Measurements from ENCODE around the gene RALGPS1.
A peak's percentile ranks its signal among the peaks of the same experiment; 100 is the strongest.

RALGPS1 gene

GRCh38 chr9:126914458-126915280 lies at the start of gene RALGPS1 (continued):
- TF ChIP-seq PRDM2 (tag by site-specific recombination; IDR thresholded peaks at IDR 0.05; ENCODE audit: borderline replicate concordance) = no peak
- TF ChIP-seq SP3 (tag by site-specific recombination; IDR thresholded peaks at IDR 0.05) = peak; percentile 31; the same call in 1 of the 2 replicates
- TF ChIP-seq, protein P1, sequence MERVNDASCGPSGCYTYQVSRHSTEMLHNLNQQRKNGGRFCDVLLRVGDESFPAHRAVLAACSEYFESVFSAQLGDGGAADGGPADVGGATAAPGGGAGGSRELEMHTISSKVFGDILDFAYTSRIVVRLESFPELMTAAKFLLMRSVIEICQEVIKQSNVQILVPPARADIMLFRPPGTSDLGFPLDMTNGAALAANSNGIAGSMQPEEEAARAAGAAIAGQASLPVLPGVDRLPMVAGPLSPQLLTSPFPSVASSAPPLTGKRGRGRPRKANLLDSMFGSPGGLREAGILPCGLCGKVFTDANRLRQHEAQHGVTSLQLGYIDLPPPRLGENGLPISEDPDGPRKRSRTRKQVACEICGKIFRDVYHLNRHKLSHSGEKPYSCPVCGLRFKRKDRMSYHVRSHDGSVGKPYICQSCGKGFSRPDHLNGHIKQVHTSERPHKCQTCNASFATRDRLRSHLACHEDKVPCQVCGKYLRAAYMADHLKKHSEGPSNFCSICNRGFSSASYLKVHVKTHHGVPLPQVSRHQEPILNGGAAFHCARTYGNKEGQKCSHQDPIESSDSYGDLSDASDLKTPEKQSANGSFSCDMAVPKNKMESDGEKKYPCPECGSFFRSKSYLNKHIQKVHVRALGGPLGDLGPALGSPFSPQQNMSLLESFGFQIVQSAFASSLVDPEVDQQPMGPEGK (tag by site-specific recombination; IDR thresholded peaks at IDR 0.05) = 0 out of 2 replicates have a peak, but pooled peaks have one; percentile 24
- TF ChIP-seq ZNF174 (tag by site-specific recombination; IDR thresholded peaks at IDR 0.05) = no peak
- TF ChIP-seq MYNN (tag by site-specific recombination; IDR thresholded peaks at IDR 0.05; ENCODE audit: borderline replicate concordance) = no peak
- no peak for TF ChIP-seq ZSCAN30 (tag by site-specific recombination; IDR thresholded peaks at IDR 0.05)
- no peak for TF ChIP-seq ZNF48 (tag by site-specific recombination; IDR thresholded peaks at IDR 0.05)
- TF ChIP-seq ZNF785 (tag by site-specific recombination; IDR thresholded peaks at IDR 0.05) = no peak
- TF ChIP-seq ZNF112 (tag by site-specific recombination; IDR thresholded peaks at IDR 0.05) = no peak
- no peak for TF ChIP-seq ZNF274 (IDR thresholded peaks at IDR 0.05; ENCODE audit: low read length)
- TF ChIP-seq ZNF274 (tag by site-specific recombination; IDR thresholded peaks at IDR 0.05; ENCODE audit: borderline replicate concordance) = no peak
- TF ChIP-seq ZBTB21 (tag by site-specific recombination; IDR thresholded peaks at IDR 0.05) = no peak
- TF ChIP-seq KLF9 (tag by site-specific recombination; IDR thresholded peaks at IDR 0.05; ENCODE audit: low read depth) = peak; percentile 89
- TF ChIP-seq ZNF426 (tag by site-specific recombination; IDR thresholded peaks at IDR 0.05) = no peak
- TF ChIP-seq ZNF670 (tag by site-specific recombination; IDR thresholded peaks at IDR 0.05; ENCODE audit: low read depth) = no peak
- TF ChIP-seq ZSCAN16 (tag by site-specific recombination; IDR thresholded peaks at IDR 0.05) = no peak
- no peak for TF ChIP-seq SP7 (tag by site-specific recombination; IDR thresholded peaks at IDR 0.05)
- TF ChIP-seq, protein P2, sequence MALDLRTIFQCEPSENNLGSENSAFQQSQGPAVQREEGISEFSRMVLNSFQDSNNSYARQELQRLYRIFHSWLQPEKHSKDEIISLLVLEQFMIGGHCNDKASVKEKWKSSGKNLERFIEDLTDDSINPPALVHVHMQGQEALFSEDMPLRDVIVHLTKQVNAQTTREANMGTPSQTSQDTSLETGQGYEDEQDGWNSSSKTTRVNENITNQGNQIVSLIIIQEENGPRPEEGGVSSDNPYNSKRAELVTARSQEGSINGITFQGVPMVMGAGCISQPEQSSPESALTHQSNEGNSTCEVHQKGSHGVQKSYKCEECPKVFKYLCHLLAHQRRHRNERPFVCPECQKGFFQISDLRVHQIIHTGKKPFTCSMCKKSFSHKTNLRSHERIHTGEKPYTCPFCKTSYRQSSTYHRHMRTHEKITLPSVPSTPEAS (tag by site-specific recombination; IDR thresholded peaks at IDR 0.05) = no peak
- no peak for TF ChIP-seq ZNF768 (tag by site-specific recombination; IDR thresholded peaks at IDR 0.05)
- no peak for TF ChIP-seq ZNF423 (tag by site-specific recombination; IDR thresholded peaks at IDR 0.05)
- no peak for TF ChIP-seq ZNF146 (tag by site-specific recombination; IDR thresholded peaks at IDR 0.05)
- TF ChIP-seq ZNF777 (tag by site-specific recombination; IDR thresholded peaks at IDR 0.05; ENCODE audit: borderline replicate concordance) = no peak
- TF ChIP-seq ZNF26 (tag by site-specific recombination; IDR thresholded peaks at IDR 0.05) = no peak
- no peak for TF ChIP-seq ZNF555 (tag by site-specific recombination; conservative IDR thresholded peaks at IDR 0.05)
- TF ChIP-seq MZF1 (tag by site-specific recombination; IDR thresholded peaks at IDR 0.05; ENCODE audit: borderline replicate concordance) = no peak
- TF ChIP-seq ZNF19 (tag by site-specific recombination; IDR thresholded peaks at IDR 0.05; ENCODE audit: low read depth) = no peak
- no peak for TF ChIP-seq IKZF3 (tag by site-specific recombination; IDR thresholded peaks at IDR 0.05)
- TF ChIP-seq, protein P3, sequence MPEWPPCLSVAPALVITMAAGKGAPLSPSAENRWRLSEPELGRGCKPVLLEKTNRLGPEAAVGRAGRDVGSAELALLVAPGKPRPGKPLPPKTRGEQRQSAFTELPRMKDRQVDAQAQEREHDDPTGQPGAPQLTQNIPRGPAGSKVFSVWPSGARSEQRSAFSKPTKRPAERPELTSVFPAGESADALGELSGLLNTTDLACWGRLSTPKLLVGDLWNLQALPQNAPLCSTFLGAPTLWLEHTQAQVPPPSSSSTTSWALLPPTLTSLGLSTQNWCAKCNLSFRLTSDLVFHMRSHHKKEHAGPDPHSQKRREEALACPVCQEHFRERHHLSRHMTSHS (tag by site-specific recombination; IDR thresholded peaks at IDR 0.05) = no peak
